ENCODE measurements around the gene CST9. TPM values are rescaled to one million over a fixed set of nuclear protein-coding genes. Genes with fewer than 3 reads are reported as not detected.

CST9 gene
- total and polyA plus RNA-seq, 2 of the 13 experiments (the other 11 are each of a cell fraction or from before 2014, with no cell fraction given), result 0.07 TPM; not detected in 1

DNA sequence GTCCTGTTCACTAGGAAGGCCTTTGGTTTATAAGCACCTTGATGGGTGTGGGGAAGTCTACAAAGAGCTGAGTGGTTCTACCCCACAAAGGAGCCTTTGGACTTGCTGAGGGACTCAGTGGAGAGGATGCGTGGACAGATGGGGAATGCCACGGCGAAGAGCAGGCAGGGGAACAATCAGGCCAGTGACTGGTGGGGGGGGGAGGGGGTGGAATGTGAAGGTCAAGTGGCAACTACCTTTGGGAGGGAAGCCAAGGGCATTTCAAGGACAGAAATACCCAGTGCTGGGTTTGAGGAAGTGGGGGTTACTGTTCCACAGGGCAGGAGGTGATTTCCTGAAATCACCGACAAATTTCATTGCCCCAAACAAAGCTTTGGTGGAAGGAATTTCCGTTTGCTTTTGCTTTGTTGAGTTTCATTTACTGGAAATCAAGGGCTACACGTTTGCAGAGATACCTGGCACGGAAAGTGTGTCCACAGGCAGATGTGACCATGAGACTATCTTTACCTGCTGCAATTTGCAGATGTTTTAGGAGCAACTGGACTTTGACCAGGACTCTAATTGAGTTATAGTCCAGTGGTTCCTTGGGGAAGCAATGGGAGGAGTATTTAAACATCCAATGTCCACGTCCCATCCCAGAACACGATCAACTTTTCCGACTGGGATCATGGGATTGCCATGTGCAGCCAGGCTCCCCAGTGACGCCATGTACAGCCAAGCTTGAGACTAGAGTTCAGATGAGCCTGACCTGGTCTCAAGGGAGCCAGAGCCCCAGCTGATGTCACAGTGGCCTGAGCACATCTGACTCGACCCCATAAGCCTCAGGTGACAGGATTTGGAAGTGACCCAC, 24.1 kb upstream of the CST9 start (continued):
- no peak for TF ChIP-seq TIGD3 (CRISPR knock-in tag; IDR thresholded peaks at IDR 0.05; ENCODE audit: borderline replicate concordance)
- TF ChIP-seq KLF6 (CRISPR knock-in tag; IDR thresholded peaks at IDR 0.05), result no peak
- no peak for TF ChIP-seq DBP (CRISPR knock-in tag; IDR thresholded peaks at IDR 0.05; ENCODE audit: not compliant biosample characterization)
- no peak for TF ChIP-seq PRPF4 (IDR thresholded peaks at IDR 0.05; ENCODE audit: low read depth, low read length, poor library complexity, severe bottlenecking)
- no peak for TF ChIP-seq MAFF (IDR thresholded peaks at IDR 0.05; ENCODE audit: low read depth, low read length)
- no peak for TF ChIP-seq LCORL (IDR thresholded peaks at IDR 0.05)
- TF ChIP-seq LCORL (CRISPR knock-in tag; IDR thresholded peaks at IDR 0.05), result peak; percentile 23; the same call in 1 of the 2 replicates
- no peak for TF ChIP-seq ZNF282 (IDR thresholded peaks at IDR 0.05; ENCODE audit: partially characterized antibody)
- peak; percentile 9; the same call in 1 of the 2 replicates for TF ChIP-seq ZNF331 (CRISPR knock-in tag; IDR thresholded peaks at IDR 0.05)
- TF ChIP-seq SP1 (IDR thresholded peaks at IDR 0.05), result no peak
- TF ChIP-seq SP1 (CRISPR knock-in tag; IDR thresholded peaks at IDR 0.05), result no peak
- no peak for TF ChIP-seq NR1H2 (CRISPR knock-in tag; IDR thresholded peaks at IDR 0.05; ENCODE audit: borderline replicate concordance, low read depth)
- peak; percentile 89 for TF ChIP-seq NRL (CRISPR knock-in tag; IDR thresholded peaks at IDR 0.05; ENCODE audit: borderline replicate concordance)
- TF ChIP-seq WIZ (CRISPR knock-in tag; IDR thresholded peaks at IDR 0.05), result peak; percentile 74; the same call in 1 of the 2 replicates
- TF ChIP-seq, protein P1, sequence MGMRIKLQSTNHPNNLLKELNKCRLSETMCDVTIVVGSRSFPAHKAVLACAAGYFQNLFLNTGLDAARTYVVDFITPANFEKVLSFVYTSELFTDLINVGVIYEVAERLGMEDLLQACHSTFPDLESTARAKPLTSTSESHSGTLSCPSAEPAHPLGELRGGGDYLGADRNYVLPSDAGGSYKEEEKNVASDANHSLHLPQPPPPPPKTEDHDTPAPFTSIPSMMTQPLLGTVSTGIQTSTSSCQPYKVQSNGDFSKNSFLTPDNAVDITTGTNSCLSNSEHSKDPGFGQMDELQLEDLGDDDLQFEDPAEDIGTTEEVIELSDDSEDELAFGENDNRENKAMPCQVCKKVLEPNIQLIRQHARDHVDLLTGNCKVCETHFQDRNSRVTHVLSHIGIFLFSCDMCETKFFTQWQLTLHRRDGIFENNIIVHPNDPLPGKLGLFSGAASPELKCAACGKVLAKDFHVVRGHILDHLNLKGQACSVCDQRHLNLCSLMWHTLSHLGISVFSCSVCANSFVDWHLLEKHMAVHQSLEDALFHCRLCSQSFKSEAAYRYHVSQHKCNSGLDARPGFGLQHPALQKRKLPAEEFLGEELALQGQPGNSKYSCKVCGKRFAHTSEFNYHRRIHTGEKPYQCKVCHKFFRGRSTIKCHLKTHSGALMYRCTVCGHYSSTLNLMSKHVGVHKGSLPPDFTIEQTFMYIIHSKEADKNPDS (CRISPR knock-in tag; IDR thresholded peaks at IDR 0.05), result no peak
- TF ChIP-seq, protein P2, sequence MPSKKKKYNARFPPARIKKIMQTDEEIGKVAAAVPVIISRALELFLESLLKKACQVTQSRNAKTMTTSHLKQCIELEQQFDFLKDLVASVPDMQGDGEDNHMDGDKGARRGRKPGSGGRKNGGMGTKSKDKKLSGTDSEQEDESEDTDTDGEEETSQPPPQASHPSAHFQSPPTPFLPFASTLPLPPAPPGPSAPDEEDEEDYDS (CRISPR knock-in tag; IDR thresholded peaks at IDR 0.05), result no peak; the same call in 1 of the 2 replicates
- no peak for TF ChIP-seq ZNF121 (CRISPR knock-in tag; IDR thresholded peaks at IDR 0.05)
- peak; percentile 72; the same call in 1 of the 2 replicates for TF ChIP-seq ZSCAN30 (CRISPR knock-in tag; IDR thresholded peaks at IDR 0.05)
- TF ChIP-seq ZNF574 (CRISPR knock-in tag; IDR thresholded peaks at IDR 0.05), result no peak; the same call in 1 of the 2 replicates
- no peak for TF ChIP-seq CAMTA2 (CRISPR knock-in tag; IDR thresholded peaks at IDR 0.05; ENCODE audit: borderline replicate concordance)
- TF ChIP-seq SIN3B (IDR thresholded peaks at IDR 0.05; ENCODE audit: low read length), result no peak
- TF ChIP-seq POLR2AphosphoS2 (IDR thresholded peaks at IDR 0.05; ENCODE audit: low read depth, low read length), result peak; percentile 78; the same call in 1 of the 2 replicates
- TF ChIP-seq ZNF430 (CRISPR knock-in tag; IDR thresholded peaks at IDR 0.05), result no peak; the same call in 1 of the 2 replicates

Data from HepG2 (cell line).